Measurements from ENCODE around the gene HLA-DMA.

Gene HLA-DMA

GRCh38 chr6:32952817-32953739 is at the start of gene HLA-DMA:
Gene HLA-DMA (minus strand): TSS chr6:32953097. CDS start chr6:32953036, 61 bp downstream.
- H3K27ac ChIP-seq, result no peak within 1 kb of the TSS
- peak; percentile 96 for DNase-seq (ENCODE audit: low read depth, low spot score)

GRCh38 chr6:33001685-33002084 is 48.8 kb upstream of the HLA-DMA start:
- DNase-seq (ENCODE audit: low read depth, low spot score), result no peak
- H3K27ac ChIP-seq, result no peak overlapping the region

GRCh38 chr6:33000055-33000454 is 47.2 kb upstream of the HLA-DMA start:
- no peak overlapping the region for H3K27ac ChIP-seq
- DNase-seq (ENCODE audit: low read depth, low spot score), result peak; percentile 37

GRCh38 chr6:32995448-32995847 is 42.6 kb upstream of the HLA-DMA start:
- DNase-seq (ENCODE audit: low read depth, low spot score), result no peak
- no peak overlapping the region for H3K27ac ChIP-seq

GRCh38 chr6:32993363-32993973 is 40.6 kb upstream of the HLA-DMA start:
- H3K27ac ChIP-seq, result no peak overlapping the region
- DNase-seq (ENCODE audit: low read depth, low spot score), result no peak

- DNase-seq (ENCODE audit: low read depth, low spot score), result no peak
- H3K27ac ChIP-seq, result no peak overlapping the region
These were observed 39.1 kb upstream of the HLA-DMA start for GRCh38 chr6:32991972-32992371.

GRCh38 chr6:32989368-32989767 is 36.5 kb upstream of the HLA-DMA start:
- no peak overlapping the region for H3K27ac ChIP-seq
- DNase-seq (ENCODE audit: low read depth, low spot score), result no peak

- peak overlapping the region; percentile 21 for H3K27ac ChIP-seq
- peak; percentile 49 for DNase-seq (ENCODE audit: low read depth, low spot score)
These were observed 31.9 kb upstream of the HLA-DMA start for GRCh38 chr6:32984622-32985389.

GRCh38 chr6:32983964-32984621 is 31.2 kb upstream of the HLA-DMA start:
- peak overlapping the region; percentile 21 for H3K27ac ChIP-seq
- no peak for DNase-seq (ENCODE audit: low read depth, low spot score)

GRCh38 chr6:32983493-32983848 is 30.6 kb upstream of the HLA-DMA start:
- no peak for DNase-seq (ENCODE audit: low read depth, low spot score)
- peak overlapping the region; percentile 21 for H3K27ac ChIP-seq

GRCh38 chr6:32982702-32983492 is 30.0 kb upstream of the HLA-DMA start:
- peak overlapping the region; percentile 21 for H3K27ac ChIP-seq
- DNase-seq (ENCODE audit: low read depth, low spot score), result no peak

- no peak for DNase-seq (ENCODE audit: low read depth, low spot score)
- peak overlapping the region; percentile 21 for H3K27ac ChIP-seq
These were observed 29.3 kb upstream of the HLA-DMA start for GRCh38 chr6:32982084-32982701.

- no peak for DNase-seq (ENCODE audit: low read depth, low spot score)
- H3K27ac ChIP-seq, result no peak overlapping the region
These were observed 27.7 kb upstream of the HLA-DMA start for GRCh38 chr6:32980488-32981038.

GRCh38 chr6:32979720-32980487 is 27.0 kb upstream of the HLA-DMA start:
- no peak overlapping the region for H3K27ac ChIP-seq
- no peak for DNase-seq (ENCODE audit: low read depth, low spot score)

- no peak overlapping the region for H3K27ac ChIP-seq
These were observed 25.0 kb upstream of the HLA-DMA start for GRCh38 chr6:32977953-32978324.

GRCh38 chr6:32977272-32977952 is 24.5 kb upstream of the HLA-DMA start:
- no peak overlapping the region for H3K27ac ChIP-seq
- no peak for DNase-seq (ENCODE audit: low read depth, low spot score)

More at GRCh38 chr6:32977953-32978324, 25.0 kb upstream of the HLA-DMA start:
- DNase-seq (ENCODE audit: low read depth, low spot score), result no peak

- peak overlapping the region; percentile 20 for H3K27ac ChIP-seq
- DNase-seq (ENCODE audit: low read depth, low spot score), result no peak
These were observed 23.6 kb upstream of the HLA-DMA start for GRCh38 chr6:32976334-32977069.

Data from epithelial cell of prostate (primary cell).